ENCODE data around the gene GPD1.

Gene GPD1

GRCh38 chr12:50102646-50103309 is 1.0 kb upstream of the GPD1 start:
- DNase-seq = no peak

GRCh38 chr12:50103351-50103750 is 457 bp upstream of the GPD1 start:
- no peak for DNase-seq

DNA sequence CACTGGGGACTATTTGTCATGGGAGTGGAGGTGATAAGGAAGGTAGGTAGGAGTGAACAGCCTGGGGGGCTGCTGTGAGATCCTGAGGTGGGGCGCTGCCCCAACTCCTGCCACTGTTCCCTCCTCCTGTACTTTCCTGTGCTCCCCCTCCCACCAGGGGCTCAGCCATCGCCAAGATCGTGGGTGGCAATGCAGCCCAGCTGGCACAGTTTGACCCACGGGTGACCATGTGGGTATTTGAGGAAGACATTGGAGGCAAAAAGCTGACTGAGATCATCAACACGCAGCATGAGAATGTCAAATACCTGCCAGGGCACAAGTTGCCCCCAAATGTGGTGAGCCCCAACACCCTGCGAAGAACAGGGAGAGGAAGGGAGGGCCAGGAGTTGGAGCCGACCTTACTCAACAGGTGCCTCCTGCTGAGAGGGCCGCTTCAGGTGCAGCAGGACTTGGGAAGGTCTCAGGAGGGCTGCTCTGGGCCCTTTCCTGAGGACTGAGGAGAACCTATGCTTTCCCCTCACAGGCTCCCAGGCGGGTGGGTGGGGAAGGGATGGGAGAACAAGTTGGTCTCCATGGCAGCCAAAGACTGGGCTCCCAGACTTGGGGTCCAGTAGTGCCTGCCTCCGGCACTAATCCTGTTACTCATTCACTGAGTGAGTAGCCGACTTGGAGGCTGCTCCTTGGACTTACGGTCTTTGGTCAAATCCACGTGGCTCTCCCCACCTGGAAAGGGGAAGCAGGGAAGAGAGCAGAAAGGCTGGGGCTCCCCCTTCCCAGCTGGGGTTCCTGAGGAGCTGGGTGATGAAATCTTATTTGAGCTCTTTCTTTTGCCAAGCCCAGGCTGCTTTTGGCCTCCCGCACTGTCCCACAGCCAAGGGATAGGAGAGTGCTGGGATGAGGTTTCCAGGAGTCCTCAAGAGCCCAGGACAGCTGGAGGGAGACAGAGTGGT is 884 bp downstream of the GPD1 start:
- DNase-seq = no peak

- DNase-seq = no peak
These were observed 2.2 kb downstream of the GPD1 start for GRCh38 chr12:50105913-50106450.

DNA sequence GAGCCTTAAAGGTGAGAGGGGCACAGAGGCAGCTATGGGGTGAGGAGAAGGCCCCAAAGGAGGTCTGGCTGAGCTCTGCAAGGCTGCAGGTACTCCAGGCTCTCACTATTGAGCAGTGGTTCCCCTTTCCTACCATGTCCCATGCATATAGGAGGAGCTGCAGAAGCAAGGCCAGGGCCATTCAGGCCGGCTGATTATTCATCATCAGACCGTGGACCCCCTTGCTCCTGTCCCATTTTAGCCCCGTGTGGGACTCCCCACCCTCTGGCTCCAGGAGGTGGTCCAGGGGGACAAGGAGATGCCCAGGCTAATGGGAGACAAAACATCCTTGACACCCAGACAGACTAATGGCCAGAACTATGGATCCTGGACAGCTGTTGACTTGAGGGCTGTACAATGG is 3.1 kb downstream of the GPD1 start:
- DNase-seq = no peak

- no peak for DNase-seq
These were observed 3.8 kb downstream of the GPD1 start for GRCh38 chr12:50107416-50108268.

DNA sequence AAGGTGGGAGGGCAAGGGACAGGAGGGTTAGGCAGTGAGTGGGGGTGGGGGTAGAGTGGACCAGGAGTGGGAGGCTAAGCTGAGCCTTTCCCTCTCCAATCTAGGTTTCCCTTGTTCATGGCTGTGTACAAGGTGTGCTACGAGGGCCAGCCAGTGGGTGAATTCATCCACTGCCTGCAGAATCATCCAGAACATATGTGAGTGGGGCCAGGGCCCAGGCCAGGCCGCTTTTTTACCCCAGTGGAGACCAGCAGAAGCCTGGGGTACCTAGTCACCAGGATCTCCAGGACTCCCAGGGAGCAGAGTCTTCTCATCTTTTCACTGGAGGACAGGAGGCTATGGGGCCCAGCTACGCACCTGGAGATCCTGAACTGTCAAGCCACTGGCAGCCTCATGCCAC is 5.5 kb downstream of the GPD1 start:
- DNase-seq = no peak

DNA sequence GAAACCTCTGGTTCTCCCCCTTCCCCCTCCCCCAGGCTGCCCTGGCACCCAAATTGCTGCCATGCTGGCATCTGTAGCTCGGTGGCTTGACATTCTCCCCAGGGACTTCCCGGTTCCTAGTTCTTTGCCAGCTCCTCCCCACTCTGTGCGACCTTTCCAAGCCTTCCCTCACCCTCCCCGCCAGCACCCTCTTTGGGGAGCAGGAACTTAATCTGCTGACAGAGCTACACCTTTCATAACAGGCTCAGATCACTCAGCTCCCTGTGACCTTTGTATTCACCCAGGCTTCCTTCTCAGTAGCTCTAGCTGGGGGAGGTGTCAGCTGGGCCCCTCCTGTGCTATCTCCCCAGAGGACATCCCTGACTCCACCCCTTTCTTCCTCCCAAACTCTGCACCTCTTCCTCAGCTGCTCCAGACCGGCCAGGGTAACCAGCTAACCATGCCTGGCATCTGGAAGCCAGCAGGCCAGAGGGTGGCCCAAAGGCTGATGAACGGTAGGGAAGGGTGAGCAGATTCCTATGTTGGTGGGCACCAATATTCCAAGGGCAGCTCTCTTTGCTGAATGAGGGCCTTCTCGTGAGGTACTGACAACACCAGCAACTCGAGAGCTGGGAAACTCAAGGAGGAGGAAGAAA is 6.4 kb downstream of the GPD1 start:
- no peak for DNase-seq

- DNase-seq = no peak
These were observed 7.0 kb downstream of the GPD1 start for GRCh38 chr12:50110762-50111351.

DNA sequence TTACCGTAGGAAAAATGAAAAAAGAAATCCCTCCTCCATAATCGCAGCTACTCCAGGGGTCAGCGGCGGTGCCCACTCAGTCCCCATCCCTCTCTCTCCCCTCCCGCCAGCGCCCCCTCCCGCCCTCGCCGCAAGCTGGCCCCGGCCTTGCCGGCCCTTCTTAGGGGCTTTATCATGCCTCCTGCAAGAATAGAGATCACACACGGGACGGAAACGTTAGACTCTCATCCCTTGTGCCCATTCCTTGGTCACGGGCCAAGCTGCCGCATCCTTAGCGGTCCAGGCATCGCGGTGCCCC is 7.5 kb downstream of the GPD1 start:
- DNase-seq = no peak

GRCh38 chr12:50111693-50112455 is 8.1 kb downstream of the GPD1 start, which contains the start of gene COX14:
TSS of gene COX14 (plus strand) at chr12:50112236. CDS start at chr12:50120044, 7,808 bp downstream.
- DNase-seq = peak; percentile 96

GRCh38 chr12:50112456-50113218 is 8.8 kb downstream of the GPD1 start:
- peak; percentile 43 for DNase-seq

GRCh38 chr12:50117057-50117622 is 13.3 kb downstream of the GPD1 start:
- DNase-seq = no peak

- DNase-seq = no peak
These were observed 15.6 kb downstream of the GPD1 start for GRCh38 chr12:50119387-50119786.

GRCh38 chr12:50120521-50120920 is 16.7 kb downstream of the GPD1 start:
- no peak for DNase-seq

- DNase-seq = no peak
These were observed 17.1 kb downstream of the GPD1 start for GRCh38 chr12:50120953-50121352.

DNA sequence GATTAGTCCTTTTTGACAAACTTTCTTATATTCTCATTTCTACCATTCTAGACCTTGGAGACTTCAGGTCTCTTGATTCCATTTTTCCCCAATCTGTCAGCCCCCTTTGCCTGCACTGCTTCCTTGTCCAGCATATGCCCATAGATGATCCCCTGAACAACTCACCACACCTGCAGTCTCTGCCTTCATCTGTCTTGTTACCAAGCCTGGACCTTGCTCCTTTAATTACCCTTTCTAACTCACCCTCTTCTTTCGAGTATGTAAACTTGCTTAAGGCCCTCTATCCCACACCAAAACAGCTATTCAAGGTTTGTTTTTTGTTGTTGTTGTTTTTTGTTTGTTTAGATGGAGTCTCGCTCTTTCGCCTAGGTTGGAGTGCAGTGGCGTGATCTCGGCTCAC is 17.8 kb downstream of the GPD1 start:
- no peak for DNase-seq

DNA sequence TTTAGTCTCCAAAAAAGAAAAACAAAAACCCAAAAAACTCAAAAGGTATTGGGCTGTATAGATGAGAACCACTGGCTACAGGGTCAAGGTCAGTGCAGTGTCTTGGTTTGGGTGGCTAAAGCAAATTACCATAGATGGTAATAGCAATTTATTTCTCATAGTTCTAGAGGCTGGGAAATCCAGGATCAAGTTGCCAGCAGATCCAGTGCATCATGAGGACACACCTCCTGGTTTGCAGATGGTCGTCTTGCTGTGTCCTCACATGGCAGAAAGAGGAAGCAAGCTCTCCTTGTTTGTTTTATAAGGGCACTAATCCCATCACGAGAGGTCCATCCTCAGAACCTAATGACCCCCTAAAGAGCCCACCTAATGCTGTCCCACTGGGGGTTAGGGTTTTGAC is 19.4 kb downstream of the GPD1 start:
- no peak for DNase-seq

- DNase-seq = peak; percentile 31
These were observed 23.7 kb downstream of the GPD1 start for GRCh38 chr12:50127546-50127945.

DNA sequence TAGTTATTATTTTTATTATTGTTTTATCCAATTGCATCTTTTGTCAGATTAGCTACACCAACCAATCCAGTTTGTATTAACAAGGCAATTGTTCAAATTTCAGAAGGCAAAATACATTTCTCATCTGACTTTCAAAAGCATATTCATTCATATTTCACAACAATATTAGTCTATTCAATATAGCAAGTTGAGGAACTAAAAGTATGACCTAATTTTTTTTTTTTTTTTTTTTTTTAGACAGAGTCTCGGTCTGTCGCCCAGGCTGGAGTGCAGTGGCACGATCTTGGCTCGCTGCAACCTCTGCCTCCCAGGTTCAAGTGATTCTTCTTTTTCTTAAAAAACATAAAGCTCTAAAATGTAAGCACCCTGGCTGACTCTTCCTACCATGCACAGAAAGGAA is 25.5 kb downstream of the GPD1 start:
- DNase-seq = no peak

All from NCI-H1105 treated with DMSO at 0.1 percent for 48 hours (cell line).